ENCODE results near the gene ENHO.
"Not testable (repeated sequence)": the region's sequence is repeated elsewhere in the genome, so short reads cannot be mapped to it uniquely, and the experiment has no call there.

ENHO gene

DNA sequence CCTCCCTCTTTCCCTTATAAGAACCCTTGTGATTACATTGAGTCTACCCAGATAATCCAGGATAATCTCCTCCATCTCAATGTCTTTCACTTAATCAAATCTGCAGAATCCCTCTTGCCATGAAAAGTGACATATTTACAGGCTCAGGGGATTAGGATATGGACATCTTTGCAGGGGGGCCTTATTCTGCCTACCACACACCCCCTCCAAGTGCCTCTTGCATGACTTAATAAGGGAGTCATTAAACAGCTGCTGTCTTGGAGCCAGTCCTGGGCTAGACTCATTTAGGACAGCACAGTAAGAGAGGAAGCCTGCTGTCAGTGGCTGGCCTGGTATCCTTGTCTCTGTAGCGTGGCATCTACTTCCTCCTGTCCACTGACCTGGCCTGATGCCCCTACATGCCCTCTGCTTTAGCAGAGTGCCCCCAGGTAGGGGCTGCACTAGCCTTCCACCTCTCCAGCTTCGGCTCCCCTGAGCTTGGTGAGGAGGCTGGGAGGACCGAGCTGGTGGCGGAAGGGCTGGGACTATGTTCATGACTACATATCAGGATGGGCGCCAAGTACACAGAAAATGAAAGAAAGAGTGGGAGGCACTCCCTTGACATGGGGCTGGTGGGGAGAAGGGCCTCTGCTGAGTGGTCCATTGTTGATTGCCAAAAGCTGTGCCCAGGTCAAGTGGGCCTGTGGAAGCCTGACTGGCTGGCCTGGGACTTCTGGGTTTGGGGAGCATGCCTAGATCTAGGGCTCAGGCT is 17.2 kb downstream of the ENHO start:
- no peak for DNase-seq

DNA sequence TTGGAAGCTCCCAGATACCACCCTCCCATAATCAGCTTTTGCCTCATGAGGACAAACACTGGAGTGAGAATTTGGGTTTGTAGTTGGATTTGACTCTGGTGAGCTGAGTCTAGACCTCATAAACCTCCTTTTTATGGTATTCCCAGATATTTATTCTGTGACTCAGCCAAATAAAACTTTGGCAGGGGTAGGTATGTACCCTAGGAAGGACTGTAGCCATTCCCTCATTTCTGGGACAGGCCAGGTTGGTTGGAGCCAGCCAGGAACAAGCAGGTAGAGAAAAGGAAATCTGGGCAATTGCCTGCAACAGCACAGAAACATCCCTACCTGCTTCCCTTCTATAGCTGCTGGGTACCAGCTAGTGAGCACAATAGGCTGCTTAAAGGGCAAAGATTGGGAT is 19.4 kb downstream of the ENHO start:
- no peak for DNase-seq

DNA sequence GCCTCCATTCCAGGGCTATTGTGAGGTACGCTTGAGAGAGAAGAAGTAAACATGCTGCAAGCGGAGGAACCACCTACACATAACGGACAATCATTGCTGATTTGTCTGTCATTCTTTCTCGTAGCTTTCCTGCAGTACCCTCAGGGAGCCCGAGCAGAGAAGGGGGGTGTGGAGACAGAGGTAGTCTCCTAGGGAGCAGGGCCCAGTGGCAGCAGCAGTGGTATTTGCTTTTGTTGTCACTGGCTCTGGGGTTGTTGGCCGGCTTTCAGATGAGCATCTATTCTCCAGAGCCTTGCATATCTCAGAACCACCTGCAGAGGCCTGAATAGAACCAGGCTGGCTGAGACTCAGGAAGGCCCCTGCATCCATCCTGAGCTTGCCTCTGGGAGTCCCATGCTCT is 19.9 kb downstream of the ENHO start:
- no peak for DNase-seq

DNA sequence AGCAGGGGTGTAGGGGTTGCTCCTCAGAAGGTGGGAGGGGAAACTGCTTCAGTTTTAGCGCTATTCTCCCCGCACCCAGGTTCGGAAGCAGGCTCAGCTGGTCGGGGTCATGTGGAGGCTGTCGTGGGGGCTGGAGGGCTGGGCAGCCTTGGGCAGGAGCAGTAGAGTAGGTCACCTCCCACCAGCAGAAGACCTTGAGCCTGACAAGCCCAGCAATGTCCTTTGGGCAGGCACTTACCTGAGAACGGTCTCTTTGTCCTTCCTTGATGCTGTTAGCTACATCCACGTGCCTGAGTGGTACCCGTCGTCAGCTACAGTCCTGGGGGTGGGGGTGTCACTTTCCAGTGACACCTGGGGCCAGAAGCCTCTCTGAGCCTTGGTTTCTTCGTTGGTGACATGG is 20.3 kb downstream of the ENHO start:
- no peak for DNase-seq

DNA sequence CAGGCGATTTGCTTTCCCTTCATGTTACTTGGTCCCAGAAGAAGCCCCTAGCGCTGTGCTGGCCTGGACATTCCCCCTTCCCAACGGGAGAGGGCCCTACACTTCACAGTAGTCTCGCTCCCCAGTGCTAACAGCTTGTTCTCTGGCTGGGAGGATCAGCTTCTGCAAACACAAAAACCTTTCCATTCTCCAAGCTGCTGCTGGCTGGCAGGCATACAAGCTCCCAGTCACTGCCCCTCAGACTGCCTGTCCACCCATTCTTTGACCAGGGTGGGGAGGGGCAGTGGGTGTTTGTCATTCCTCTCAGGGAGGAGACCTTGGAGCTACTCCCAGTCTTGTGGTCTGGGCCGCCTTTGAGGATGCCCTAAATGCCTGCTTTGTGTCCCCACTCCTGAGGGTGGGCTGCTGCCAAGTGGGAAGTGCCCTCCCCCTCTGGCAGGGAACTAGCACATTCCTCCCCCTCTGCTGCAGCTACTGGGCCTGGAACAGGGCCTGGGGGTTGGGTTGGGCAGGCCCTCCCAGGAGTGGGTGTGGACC is 20.8 kb downstream of the ENHO start:
- DNase-seq: no peak

- DNase-seq: no peak
These were observed 21.4 kb downstream of the ENHO start for GRCh38 chr9:34501372-34501771.

- peak; percentile 66 for DNase-seq
These were observed 22.0 kb downstream of the ENHO start for GRCh38 chr9:34500623-34501267.

DNA sequence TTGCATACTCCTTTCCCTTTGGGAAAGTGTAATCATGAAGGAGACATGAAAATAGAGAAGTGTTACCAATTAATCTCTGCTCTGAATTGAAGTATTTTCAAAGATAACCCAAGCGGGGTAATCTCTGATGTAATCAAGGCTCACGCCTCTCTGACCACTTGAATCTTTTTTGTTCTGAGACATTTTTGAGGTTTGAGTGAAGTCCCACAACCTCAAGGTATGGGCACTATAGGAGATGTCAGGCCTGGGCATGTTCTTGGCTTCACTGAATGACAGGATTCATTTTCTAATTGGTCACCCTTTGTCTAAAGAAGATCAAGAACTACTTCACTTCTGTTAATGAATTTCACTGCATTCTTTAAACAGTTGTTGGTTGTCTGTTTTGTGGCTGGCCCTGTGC is 23.7 kb downstream of the ENHO start:
- DNase-seq: no peak

DNA sequence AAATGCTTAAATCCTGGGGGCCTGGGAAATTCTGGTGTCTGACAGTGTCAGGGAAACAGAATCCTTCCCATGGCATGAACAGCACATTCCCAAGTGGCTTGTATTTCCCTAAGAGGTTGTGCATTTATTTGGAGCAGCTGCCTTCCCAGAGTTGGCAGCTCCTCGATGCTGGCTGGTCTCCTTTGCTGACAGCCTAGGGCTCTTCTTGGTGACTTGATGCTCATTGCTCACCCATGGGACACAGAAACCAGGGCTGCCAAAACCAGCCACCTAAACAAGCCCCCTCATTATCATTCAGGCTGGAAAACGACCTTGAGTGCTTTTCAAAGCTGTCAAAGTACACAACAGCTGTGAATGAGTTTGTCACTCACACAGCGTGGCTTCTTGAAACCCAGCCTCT is 24.2 kb downstream of the ENHO start:
- DNase-seq: peak; percentile 14

DNA sequence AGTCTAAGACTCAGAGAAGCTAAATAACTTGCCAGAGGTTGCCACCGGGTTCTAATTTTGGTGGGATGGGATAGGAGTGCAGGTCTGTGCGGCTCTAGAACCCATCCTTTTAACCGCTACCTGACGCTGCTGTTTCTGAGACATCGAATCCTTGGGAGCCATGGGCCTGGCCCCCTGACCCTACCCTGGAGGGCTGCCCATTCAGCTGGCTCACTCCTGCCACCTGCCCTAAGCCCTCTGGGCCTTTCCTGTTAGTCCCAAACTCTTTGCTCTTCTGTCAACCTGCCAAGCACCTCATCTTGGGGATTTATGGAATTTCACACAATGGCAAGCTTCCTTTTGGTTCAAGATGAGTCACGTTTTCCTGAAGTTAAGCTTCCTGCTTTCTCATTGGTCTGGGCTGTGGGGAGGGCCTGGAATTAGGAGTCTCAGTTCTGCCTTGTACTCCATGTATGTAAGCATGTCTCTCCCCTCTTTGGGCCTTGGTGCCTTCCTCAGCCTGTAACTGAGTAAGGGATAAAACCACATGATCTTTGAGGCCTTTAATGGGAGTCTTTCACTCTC is 26.6 kb downstream of the ENHO start:
- DNase-seq: no peak

GRCh38 chr9:34493972-34494535 is 28.7 kb downstream of the ENHO start:
- no peak for DNase-seq

- DNase-seq: no peak
These were observed 30.7 kb downstream of the ENHO start for GRCh38 chr9:34492051-34492450.

GRCh38 chr9:34491596-34491995 is 31.2 kb downstream of the ENHO start:
- DNase-seq: no peak

DNA sequence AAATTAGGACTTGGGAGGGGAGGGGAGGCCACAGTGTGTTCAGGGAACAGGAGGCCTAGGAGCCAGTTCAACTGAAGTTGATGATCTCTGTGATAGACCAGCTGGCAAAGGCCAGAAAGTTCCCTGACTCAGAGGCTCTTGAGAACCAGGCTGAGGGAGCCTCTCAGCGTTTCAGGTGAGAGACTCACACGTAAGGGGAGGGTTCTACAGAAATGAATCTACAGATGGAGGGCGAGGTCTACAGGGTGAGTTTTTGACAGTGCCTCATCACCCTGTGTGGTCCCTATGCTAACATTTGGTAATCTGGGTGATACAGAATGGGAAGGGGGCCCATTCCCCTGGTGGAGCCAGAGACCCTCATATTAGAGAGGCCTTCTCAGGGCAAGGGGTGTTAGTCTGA is 32.0 kb downstream of the ENHO start:
- DNase-seq: no peak

DNA sequence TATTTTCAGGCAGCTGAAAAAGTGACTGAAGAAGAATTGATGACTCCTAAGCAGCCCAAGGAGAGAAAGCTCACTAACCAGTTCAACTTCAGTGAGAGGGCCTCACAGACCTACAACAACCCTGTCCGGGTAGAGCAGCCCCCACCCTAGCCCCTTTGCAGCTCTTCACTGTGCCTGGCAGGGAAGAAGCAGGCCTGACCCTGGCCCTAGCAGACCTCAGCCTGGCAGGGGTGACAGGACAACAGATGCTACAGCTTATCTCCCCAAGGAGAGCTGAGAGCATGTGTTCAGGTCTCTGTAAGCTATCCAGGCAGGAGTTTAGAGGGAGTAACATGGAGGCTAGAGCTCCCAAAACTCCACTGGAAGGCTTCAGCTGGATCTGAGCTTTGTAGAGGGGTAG is 32.4 kb downstream of the ENHO start:
- no peak for DNase-seq

DNA sequence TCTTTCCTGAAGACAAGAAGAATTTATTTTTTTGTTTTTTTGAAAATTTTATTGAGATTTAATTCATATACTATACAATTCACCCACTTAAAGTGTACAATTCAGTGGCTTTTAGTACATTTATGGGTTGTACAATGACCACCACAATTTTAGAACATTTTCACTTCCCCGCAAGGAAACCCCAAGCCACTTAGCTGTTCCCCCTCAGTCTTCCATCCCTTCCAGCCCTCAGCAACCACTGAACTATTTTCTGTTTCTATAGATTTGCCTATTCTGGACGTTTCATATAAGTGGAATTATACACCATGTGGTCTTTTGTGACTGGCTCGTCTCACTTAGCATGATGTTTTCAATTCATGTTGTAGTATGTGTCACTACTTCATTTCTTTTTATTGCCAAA is 36.2 kb downstream of the ENHO start:
- DNase-seq: no peak

GRCh38 chr9:34485822-34486221 is 37.0 kb downstream of the ENHO start:
- DNase-seq: no peak

DNA sequence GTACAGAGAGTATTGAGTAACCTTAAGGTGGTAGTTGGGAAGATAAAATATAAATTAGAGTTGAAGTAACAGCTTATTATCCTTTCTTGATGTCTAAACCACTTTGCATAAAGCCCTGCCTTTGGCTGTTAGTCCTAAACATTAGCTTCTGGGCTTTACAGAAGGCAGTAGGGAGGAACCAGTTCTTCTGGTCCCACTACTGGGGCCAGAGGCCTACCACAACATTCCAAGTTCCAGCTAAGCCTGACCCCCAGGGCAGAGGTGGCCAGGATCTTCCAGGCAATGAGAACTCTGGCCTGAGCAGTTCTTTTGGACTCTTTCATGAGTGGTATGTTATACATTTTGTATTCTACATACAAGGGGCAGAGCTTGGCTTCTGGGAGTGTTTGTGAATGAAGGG is 38.1 kb downstream of the ENHO start:
- DNase-seq: no peak

GRCh38 chr9:34482746-34483145 is 40.0 kb downstream of the ENHO start:
- not testable (repeated sequence) for DNase-seq

- DNase-seq: not testable (repeated sequence)
These were observed 41.2 kb downstream of the ENHO start for GRCh38 chr9:34481620-34482019.

DNA sequence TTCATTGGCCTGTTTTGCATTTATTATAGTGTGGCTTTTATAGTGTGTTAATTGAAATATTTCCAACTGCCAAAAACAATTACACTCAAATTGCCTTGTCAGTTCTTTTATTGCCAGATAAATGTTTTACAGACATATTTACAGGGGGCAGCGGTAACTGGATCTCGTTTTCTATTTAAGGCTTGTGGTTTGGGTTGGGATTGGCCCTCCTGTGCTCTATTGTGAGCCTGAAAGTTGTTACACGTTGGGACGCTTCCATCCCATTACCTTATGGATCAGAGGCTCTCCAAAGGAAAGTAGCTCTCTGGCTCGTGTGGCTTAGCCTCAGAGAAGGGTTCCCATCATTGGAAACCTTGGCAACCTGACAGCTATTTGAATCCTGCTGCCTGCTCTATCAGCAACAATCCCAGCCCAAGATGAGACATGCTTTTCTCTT is 43.3 kb downstream of the ENHO start:
- peak; percentile 49 for DNase-seq

- DNase-seq: no peak
These were observed 45.2 kb downstream of the ENHO start for GRCh38 chr9:34477541-34477940.

DNA sequence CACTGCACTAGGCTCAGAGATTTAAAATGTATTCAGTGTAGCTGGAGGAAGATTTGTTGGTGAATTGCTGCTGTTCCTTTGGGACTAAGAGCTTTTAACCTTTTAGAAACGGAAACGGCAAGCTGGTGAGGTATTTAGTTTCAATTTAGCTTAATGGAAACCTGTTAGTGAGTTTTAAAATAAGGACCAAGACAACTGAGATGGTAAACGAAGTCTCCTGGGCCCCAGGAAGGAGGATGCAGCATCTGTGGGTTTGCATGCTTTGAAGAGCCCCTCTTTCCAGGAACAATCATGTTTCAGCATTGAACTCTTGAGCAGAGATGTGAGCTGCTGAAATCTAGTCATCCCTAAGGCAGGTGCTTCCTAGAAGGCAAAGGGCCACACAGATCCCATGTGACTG is 47.7 kb downstream of the ENHO start:
- DNase-seq: no peak
